ENCODE measurements around the gene TRAPPC3L.

Gene TRAPPC3L

DNA sequence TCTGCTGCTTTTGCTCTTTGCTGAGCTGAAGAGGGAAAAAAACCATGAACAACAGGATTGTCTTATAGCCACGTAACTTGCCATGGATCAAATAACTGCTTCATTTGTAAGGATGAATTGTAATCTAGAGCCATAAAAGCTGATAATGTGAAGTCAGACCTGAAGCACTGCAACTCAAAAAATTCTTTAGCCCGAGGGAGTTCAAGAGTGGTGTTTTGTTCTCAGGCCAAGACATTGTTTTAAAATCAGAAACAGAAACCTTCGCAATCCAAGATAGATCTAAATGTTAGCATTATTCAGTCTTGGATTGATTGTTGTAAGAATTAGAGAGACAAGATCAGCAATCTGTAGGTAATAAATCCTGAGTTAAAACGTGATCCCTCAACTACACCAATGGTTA, at the start of gene TRAPPC3L:
TRAPPC3L (minus strand) TSS at position 34 of the 400 bp plus-strand sequence. CDS start 170 bp downstream, outside the sequence.
- DNase-seq: peak; percentile 20

DNA sequence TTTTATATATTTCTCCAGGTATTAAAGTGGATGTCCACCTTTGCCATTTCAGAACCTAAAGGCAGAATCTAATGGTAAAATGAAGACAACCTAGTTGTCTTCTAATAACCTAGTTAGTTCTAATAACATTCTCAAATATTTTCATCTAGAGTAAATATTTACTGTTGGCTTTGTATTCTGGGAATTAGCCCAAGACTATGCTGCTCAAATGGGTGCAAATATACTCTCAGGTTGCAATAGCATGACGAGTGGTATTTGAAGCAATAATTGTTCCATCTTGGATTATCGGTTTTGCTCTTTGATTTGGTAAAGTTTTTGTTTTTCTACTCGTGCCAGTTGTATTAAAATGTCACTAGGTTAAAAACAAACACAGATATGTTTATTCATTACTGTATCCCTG, 49.8 kb upstream of the TRAPPC3L start:
- DNase-seq: peak; percentile 63

GRCh38 chr6:116586738-116587137, 41.3 kb upstream of the TRAPPC3L start:
- DNase-seq: no peak

GRCh38 chr6:116586276-116586675, 40.8 kb upstream of the TRAPPC3L start:
- DNase-seq: no peak

GRCh38 chr6:116580198-116580597, 34.7 kb upstream of the TRAPPC3L start:
- DNase-seq: no peak

DNA sequence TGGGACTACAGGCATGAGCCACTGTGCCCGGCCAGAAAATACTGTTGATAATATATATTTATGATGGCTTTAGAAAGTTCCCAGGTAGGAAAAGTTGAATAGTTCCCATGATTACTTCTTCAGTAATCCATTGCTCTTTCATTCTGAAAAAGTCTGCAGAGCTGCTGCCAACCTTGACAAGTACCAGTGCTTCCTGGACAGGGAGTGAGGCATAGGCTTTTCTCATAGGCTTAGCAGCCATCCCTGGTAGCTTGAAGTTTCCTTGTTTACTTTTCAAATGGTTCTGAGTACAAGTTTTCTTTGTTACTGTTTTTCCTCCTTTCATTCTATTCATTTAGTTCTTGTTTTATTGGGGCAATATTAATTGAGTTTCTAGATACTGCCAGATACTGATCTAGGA, 33.7 kb upstream of the TRAPPC3L start:
- no peak for DNase-seq

DNA sequence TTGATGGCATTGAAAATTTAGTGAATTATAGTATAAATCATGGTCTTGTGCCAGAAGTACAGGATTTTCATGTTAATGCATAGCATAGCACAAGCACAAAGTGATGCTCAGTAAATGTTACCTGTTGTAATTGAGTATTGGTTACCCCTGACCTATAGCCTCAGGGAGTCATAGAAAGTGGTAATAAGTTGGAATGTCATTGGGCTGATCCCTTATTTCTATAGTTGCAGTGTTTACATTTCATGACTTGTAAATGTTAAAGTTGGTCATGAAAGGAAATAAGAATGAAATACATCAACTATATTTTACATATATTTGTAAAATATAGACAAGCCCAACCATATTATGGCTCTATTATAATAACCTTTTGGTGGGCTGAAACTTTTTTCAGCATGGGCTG, 32.9 kb upstream of the TRAPPC3L start:
- DNase-seq: no peak

- no peak for DNase-seq
Observed at GRCh38 chr6:116577486-116577885, 32.0 kb upstream of the TRAPPC3L start.

DNA sequence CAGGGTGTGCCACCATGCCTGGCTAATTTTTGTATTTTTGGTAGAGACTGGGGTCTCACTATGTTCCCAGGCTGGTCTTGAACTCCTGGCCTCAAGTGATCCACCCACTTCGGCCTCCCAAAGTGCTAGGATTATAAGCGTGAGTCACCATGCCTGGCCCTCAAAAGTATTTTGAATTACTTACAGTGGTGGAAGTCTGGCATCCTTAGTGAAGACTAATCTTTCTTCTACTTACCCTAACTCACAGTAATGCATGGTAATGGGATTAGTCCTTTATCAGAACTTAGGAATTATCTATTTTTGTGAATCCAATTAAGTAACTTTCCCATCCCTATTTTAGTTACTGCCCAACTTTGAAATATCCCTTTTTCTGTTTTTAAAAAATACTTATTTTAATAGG, 29.7 kb upstream of the TRAPPC3L start:
- no peak for DNase-seq

- no peak for DNase-seq
Observed at GRCh38 chr6:116572162-116572561, 26.7 kb upstream of the TRAPPC3L start.

- no peak for DNase-seq
Observed at GRCh38 chr6:116571683-116572000, 26.2 kb upstream of the TRAPPC3L start.

GRCh38 chr6:116570856-116571682, 25.6 kb upstream of the TRAPPC3L start, which contains the start of gene RWDD1:
RWDD1 (plus strand) TSS chr6:116571504; CDS start chr6:116571583, 79 bp downstream.
- peak; percentile 98 for DNase-seq

DNA sequence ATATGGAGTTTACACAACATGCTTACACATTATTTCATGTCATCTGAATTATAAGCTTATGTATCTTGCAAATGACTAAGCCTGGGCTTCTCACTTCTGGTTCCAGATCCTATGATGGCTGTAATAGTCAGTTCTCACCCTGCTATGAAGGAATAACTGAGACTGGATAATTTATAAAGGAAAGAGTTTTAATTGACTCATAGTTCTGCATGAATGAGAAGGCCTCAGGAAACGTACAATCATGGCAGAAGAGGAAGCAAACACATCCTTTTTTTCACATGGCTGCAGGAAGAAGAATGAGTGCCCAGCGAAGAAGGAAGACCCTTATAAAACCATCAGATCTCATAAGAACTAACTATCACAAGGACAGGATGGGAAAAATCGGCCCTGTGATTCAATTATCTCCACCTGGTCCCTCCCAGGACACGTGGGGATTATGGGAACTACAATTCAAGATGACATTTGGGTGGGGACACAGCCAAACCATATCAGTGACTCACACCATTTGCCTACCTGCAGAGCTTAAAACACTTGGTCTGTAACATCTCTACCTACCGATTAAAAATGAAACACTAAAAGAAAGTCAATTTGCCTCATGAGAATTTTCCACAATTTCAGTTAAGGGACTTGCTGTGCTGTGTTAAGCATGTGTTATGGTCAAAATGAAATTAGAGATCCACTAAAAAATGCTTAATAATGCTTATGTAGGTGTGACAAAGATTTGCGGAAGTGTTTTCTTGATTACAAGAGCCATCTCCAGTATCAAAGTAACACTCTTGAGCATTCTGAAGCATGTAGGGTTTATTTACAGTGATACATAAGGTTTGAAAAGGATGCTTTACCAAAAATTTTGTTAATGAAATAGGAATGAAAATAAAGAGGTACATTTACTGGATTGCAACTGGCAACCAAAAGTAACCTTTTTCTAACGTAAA, 23.6 kb upstream of the TRAPPC3L start:
- DNase-seq: no peak

DNA sequence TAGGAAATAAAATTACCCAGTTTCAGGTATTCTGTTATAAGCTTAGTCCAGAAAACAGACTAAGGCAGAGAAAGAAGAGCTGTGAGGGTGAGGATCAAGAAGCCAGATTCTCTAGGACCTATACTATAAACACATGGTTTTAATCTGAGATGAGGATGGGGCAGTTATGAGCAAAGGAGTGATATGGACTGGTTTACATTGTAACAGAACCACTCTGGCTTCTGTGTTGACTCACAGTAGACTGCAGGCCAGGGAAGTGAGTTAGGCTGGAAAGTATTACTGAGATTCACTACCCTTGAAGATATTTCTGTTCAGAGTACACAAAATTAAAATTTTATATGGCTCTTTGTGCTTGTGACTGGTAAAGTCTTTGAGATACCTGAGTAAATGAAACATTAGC, 22.6 kb upstream of the TRAPPC3L start:
- no peak for DNase-seq

DNA sequence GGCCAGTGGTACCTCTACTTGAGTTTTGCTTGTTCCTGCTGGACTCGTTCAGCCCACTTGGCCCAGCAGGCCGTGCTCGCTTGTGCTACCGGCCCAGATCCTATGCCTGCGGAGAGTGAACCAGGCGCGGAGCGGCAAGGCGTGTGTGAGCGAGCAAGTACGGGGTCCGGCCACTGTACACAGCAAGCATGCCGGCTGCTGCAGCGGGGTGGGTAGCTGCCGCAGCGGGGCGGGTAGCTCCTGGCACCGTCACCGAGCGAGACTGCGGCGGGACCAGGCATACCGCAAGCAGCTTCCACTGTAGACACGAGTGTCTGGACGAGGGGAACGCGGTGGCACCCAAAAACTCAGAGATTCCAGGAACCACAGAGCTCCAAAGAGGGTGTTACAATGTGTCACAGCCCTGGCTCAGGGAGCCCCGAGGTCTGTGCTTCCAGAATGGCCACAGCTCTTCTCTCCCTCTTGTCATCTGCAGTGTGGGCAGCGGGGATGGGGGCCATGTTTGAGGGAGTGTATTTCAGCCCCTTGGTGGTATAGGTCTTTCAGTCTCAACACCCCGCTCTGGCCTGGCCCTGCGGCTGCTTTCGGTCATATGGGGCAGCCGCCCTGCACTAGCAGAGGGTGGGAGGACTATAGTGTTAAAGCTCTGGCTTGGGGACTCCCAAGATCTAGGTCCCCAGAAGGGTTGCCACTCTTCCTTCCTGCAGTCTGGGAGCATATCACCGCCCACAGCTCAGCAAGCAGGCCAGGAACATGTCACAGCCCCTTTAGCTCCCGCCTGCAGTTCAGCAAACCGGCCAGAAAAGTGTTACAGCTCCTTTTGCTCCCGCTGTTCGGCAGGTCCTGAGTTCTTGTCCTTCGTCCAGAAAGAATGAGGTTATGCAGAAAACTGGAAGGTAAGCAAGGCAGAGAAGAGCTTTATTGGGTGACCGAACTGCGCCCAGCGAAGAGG, 19.7 kb upstream of the TRAPPC3L start:
- peak; percentile 13 for DNase-seq

DNA sequence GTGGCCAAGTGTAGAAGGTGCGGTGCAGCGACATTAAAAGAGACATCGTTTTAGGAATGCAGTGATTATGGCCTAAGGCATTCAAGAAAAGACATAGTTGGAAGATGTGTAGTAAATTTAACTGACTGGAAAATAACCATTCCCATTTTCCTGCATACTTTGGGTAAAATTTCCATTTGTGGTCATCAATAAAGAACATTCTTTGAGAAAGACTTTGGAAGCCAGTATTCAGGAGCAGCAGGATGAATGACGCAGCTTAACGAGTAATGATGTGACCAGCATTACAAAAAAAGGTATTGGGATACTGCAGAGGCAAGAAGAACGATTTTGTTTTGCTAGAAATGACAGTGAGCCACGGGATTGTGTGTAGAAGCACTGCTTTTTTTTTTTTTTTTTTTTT, 18.8 kb upstream of the TRAPPC3L start:
- DNase-seq: no peak

- no peak for DNase-seq
Observed at GRCh38 chr6:116563830-116564229, 18.3 kb upstream of the TRAPPC3L start.

DNA sequence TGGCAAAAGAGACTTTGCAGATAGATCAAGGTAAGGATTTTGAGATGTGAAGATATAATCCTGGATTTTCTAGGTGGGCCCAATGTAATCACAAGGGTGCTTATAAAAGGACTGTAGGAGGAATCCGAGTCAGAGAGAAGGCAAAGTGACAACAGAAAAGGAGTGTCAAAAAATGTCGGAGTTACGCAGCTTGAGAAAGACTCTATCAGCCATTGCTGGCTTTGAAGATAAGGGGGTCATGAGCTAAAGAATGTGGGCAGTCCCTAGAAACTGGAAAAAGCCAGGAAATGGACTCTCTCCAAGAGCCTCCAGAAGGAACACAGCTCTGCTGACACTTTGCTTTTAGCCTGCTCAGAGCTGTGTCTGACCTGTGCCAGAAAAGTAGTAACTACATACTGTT, 17.1 kb upstream of the TRAPPC3L start:
- DNase-seq: no peak

- no peak for DNase-seq
Observed at GRCh38 chr6:116562019-116562403, 16.5 kb upstream of the TRAPPC3L start.

DNA sequence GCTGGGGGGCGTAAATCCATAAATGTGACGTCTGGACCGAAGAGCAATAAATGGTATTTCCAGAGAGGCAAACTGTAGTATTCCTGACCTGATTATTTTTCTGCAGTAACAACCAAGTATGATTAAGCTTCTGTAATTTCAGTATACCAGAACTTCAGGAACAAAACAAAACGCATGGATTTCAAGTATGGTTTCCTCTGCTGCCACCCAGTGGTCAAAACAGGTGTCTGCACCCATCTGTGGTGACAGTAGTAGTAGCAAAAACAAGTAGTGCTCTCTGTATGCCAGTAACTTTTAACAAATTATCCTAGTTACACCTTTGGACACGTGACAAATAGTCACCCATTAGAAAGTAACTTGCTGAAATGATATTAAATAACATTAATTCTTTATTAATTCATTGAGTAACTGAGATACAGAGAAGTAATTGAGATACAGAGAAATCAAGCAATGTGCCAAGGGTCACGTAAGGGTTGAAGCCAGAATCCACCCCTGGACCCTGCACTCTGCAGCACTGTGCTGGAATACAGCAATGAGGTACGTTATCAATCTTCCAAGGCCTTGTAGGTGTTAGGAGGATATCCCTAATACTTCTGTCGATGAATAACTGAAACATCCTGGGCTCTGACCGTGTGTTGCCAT, 16.0 kb upstream of the TRAPPC3L start:
- peak; percentile 67 for DNase-seq

DNA sequence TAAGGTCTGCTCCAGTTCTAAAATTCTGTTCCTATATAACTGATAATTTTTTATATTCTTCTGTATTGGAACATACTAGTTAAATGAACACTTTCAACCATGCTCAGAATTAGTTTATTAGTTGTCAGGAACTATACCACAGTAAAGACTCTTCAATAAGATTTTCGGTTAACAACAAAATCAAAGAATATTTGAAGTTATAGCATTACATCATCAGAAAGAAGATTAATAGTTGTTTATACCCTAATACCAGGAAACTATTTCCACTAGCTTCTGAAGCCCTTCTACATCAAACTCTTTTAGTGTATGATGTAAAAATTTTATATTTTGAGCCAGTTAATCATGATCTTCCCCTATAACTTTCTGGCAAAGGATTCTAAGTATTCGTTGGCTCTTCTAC, 14.6 kb upstream of the TRAPPC3L start:
- no peak for DNase-seq

GRCh38 chr6:116557893-116558292, 12.4 kb upstream of the TRAPPC3L start:
- peak; percentile 87 for DNase-seq

Measured in DMS79 treated with DMSO at 0.1 percent for 48 hours (cell line).